Activated CD4-positive, alpha-beta T cell treated with anti-CD3 and anti-CD28 coated beads, Interleukin-2, amount 50 U/mL, for 48 hours (primary cell): ENCODE measurements around the gene CH25H.
A peak's percentile ranks its signal among the peaks of the same experiment; 100 is the strongest.
"Not testable (repeated sequence)": the region's sequence is repeated elsewhere in the genome, so short reads cannot be mapped to it uniquely, and the experiment has no call there.

Experiments
- DNase-seq, 2 experiments: peaks; one replicate each; pipeline ENCODE4 v3.0.0-alpha.2; 2020

The CH25H gene

DNA sequence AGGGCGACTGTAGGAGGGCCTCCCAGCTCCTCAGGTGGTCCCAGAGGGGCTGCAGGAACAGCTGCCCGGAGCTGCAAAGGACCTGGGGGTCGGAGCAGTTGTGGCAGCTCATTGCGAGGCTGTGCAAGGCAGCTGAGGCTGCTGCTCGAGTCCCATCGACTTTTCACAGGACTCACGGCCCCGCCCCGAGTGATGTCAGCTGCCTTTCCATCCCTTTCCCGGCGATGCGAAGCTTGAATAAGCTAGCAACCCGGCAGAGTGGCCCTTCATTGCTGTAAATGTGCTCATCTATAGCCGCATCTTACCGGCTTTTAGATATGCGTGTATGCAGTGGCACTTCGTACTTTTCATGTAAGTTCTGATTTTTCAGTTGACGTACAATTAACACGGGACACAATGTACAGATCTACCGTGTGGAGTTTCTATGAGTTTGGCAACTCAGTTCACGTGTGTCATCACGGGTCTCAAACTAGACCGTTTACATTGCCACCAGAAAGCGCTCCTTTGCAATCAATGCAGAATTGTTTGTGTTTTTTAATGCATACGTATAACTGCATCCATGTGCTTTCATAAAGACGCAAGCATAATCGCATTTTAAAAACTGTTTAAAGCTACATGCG, at the start of gene CH25H:
TSS of gene CH25H (minus strand) at position 137 of the 620 bp plus-strand sequence. CDS start at position 112, 25 bp downstream.
- peak; percentile 69 to 75 for DNase-seq

DNA sequence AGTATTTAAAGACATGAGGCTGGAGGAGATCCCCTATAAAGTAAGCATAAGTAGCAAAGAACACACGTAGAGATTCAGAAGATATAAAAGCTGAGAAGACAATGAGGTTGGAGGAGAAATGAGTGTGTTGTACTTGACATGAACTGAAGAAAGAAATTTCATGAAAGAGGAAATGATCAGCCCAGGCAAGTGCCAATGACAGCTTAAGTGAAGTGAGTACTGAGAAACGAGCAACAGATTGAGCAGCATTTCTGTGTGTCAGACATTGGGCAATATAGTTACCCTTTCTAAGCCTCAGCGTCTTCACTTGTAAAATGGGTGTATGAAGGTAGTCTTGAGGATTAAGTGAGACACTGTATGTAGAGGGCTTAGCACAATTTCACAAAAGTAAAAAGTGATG, 49.2 kb upstream of the CH25H start:
- DNase-seq = no peak

DNA sequence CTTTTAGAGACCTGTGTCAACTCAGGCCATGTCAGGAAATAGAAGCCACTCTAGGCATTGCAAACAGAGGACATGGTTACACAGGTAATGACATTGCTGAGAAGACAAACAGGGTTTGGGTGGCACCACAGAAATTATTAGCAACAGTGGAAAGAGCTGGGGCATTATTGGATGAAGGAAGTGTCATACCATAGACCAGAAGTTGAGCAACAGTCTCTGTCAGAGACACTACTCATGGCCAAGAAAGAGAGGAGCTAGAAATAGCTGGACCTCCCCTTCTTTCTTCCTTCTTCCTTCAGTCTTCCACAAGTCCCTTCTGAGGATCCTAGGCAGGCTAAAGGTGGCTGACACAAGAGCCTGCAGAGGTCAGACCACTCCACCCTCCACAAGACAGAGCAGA, 48.7 kb upstream of the CH25H start:
- no peak for DNase-seq

- peak; percentile 18 to 28 for DNase-seq
These were observed 48.0 kb upstream of the CH25H start for GRCh38 chr10:89255091-89255579.

- DNase-seq = no peak
These were observed 45.1 kb upstream of the CH25H start for GRCh38 chr10:89252225-89252585.

DNA sequence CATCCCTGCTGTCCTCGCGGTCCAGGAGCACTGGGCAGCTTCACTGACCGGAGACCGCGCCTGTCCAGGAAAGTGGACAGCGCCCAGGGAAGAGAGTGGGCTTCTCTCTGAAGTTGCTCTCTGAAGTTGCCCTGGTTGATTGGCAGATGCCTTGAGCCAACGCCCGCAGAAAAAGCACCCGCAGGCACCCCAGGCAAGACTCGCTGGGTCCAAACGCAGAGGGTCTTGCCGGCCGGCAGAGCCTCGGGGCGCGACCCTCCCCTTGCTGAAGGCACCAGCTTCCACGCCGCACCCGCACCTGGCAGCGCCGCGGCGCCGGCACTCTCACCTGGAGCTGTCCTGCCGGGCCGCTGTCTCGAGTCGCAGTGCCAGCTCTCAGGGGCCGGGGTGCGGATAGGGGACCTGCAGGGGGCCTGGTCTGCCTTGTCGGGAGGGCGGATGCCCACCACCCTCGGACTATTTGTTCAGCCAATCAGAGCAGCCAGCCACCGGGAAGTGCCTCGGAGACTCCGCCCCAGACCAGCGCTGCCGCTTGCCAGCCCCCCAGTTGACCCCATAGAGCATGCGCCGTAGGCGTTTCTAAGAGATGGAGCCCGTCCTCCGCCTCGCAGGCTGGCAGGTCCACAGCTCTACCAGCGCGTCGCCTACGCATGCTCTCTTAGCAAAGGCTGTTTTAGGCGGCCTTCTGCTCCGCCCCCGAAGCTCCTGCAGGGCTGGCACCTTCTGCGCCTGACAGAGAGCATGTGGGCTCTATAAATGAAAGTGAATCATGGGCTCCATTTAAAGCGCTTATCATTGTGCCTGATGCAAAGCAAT, 44.5 kb upstream of the CH25H start, which contains the start of gene LIPA:
TSS of gene LIPA (minus strand) at position 367 of the 816 bp plus-strand sequence. CDS start 4,127 bp downstream, outside the sequence.
- DNase-seq = peak; percentile 93 to 96

DNA sequence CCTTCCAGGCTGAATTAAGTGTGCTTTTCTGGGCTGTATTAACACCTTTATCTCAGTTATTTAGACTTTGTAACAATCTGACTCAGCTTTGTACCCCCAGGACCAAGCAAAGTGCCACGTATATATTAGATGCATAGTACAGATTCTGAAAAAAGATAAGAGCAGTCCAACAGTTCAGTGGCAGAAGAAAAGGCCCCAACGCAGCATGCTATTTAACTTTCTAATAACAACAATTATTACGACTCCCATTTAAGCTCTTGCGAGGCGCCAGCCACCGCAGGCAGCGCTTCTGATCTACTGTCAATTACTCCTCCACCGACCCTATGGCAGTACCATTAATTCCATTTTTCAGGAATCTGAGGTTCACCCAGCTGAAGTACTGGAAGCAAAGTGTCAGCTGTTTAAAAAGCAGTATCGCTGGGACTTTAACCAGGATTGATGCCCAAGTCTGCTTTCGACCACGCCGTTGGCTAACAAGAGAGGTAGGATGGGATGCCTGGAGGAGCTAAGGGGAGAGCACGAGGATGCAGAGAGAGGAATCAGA, 43.8 kb upstream of the CH25H start:
- no peak for DNase-seq

DNA sequence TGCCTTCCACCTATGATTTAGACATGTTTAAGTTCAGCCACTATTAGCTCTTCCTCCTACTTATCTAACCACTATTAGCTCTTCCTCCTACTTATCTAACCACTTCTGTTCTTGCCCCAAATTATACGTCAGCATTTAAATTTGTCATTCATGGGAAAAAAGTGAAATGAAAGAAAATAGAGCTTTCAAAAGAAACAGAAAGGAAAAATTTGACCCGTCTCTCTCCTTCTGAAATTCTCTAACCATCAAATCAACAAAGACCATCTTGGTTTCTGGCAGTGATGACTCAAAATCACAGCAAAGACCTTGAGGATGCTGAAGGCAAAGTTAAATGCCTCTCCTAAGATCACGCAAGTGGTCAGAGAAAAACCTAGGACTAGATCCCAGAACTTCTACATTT, 41.9 kb upstream of the CH25H start:
- no peak for DNase-seq

- DNase-seq = not testable (repeated sequence)
These were observed 40.5 kb upstream of the CH25H start for GRCh38 chr10:89247623-89248022.

- no peak for DNase-seq
These were observed 38.7 kb upstream of the CH25H start for GRCh38 chr10:89245802-89246201.

- DNase-seq = no peak
These were observed 35.9 kb upstream of the CH25H start for GRCh38 chr10:89242840-89243568.

GRCh38 chr10:89242345-89242684, 35.2 kb upstream of the CH25H start:
- no peak for DNase-seq

DNA sequence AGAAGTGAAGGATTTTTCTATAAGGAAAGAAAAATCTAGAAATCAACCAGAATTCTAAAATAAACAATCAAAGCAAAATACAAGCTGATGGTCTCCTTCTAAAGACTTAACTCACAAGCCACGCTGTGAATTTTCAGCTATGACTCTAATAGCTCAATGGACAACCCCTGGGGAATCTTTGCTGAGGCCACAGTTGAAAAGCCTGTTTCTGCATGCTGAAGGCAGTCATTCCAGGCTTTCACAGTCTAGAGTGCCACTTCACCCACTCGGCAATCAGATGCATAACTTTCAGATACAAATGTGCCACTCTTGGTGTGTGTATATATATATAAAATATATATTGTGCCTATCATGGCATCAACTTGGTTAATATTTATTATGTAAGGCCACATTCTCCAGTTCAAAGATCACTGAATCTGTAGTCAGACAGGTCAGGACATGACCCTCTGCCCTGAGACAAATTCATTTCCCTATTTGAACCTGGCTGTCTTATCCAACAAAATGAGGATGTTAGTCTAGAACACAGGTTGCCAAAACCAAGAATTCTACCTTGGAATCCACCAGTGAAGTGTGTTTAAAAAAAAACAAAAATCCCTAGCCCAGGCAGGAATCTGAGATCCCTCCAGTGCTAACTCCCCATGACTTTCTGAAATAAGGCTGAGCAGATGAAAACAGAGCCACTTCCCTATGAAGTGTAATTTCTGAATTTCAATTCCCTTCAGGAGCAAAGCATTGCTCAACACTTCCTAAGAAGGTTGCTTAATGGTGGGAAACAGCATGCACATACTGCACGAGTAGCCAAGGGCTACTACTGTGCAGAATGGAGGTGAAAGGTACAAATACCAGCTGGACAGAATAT, 34.6 kb upstream of the CH25H start:
- no peak for DNase-seq

DNA sequence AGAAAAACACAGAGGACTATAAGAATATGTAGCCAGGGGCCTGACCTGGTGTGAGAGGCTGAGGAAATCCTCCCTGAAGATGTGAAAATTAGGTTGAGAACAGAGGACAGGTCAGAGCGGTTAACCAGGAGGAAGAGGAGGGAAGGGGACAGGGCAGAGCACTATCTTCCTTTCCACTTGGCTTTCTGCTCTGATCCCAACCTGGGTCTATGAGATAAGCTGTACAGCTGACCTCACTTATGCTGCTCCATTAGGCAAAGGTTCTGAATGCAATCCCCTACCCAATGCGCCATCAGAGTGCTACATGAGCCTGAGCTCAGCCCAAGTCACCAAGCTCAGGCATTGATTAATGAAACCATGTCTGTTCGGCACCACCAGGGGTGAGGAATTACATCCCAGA, 33.9 kb upstream of the CH25H start:
- DNase-seq = no peak

DNA sequence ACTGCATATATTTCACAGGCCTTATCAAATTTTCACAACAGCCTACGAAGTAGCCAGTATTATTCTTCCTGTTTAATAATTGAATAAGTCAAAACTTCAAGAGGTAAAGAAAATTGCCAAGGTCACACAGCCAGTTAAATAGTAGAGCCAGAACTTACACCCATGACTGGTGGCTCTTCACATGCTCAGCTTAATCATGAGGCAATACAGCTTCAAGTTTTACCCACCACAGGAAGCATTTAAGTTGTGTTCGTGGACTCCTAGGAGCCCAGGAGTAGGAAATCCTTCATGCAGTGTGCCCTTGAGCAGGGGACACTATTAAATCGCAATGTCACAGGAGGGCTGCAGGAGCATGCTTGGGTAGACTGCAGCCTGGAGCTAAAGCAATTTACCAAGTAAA, 33.4 kb upstream of the CH25H start:
- no peak for DNase-seq

DNA sequence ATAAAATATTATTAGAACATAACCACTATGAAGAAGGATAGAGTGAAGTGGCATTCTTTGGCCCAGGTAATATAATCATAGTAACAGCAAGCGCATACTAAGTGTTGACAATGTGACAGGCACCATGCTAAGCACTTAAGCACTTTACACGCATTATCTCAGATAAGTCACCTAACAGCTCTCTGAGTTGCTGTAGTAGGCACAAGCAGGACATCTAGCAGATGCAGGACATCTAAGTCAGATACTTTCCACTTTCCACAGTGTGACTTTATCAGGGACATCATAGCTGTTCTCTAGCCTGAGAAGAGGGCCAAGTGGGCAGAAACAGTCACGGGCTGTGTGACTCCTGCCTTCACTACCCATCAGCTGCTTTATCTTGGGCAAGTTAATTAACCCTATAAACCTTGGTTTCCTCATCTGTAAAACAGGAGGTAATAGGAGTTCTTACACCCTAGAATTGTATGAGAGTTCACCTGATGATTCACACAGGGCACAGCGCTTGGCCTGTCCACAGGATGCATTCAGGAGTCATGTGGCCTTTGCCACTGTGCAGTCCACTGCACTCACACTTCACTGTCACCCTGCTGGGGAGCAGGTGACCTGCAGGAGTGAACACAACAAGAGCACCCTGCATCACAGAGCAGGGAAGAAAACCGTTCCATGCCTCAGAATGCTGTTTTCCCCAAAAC, 32.0 kb upstream of the CH25H start:
- no peak for DNase-seq

- DNase-seq = no peak
These were observed 30.7 kb upstream of the CH25H start for GRCh38 chr10:89237849-89238248.

DNA sequence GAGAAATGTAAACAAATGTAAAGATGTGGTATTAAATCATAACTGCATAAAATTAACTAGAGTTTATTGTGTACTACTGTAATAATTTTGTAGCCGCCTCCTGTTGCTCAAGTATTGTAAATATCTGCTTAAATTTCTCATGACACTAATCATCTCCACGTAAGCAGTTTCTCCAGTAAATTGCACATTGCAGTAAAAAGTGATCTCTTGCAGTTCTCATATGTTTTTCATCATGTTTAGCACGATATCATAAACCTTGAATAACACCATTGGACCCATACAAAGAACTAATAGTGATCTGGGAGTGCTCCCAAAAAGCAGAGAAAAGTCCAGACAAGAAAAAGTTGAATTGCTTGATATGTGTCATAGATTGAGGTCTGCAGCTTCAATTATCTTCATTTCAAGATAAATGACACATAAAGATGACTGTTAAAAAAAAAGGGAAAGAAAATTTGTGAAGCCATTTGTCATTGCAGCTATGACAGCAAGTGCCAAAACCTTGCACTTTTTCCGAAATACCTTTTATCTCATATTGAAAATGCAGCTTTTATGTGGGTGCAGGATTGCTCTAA, 29.2 kb upstream of the CH25H start:
- DNase-seq = no peak

- DNase-seq = peak in 1 of 2 experiments; percentile 19
These were observed 28.1 kb upstream of the CH25H start for GRCh38 chr10:89235073-89235798.

GRCh38 chr10:89233033-89233432, 25.9 kb upstream of the CH25H start:
- no peak for DNase-seq

DNA sequence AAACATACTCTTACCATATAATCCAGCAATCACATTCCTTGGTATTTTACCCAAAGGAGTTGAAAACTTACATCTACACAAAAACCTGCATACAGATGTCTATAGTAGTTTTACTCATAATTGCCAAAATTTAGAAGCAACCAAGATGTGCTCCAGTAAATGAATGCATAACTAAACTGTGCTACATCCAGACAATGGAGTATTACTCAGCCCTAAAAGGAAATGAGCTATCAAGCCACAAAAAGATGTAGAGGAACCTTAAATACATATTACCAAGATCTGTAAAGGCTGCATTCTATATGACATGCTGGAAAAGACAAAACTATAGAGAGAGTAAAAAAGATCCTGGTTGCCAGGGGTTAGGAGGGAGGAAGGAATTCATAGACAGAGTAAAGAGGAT, 21.8 kb upstream of the CH25H start:
- DNase-seq = no peak
